GM23338 (cell line): ENCODE results near the gene APMAP.

ENCODE experiments used
- CREB1 ChIP-seq: fragments of 250-450 bp; sonication (Bioruptor Pico); IDR thresholded peaks from 2 replicates; pipeline ENCODE4 v1.5.0; 2020; ENCODE audit warnings: low read depth, mild to moderate bottlenecking, moderate library complexity
- EZH2 ChIP-seq: fragments of 200-600 bp; sonication (generic); IDR thresholded peaks from one replicate; pipeline ENCODE4 v1.8.0; 2017; ENCODE audit warnings: antibody characterized with exemption, mild to moderate bottlenecking, low read depth; ENCODE audit not compliant: unreplicated experiment
- EZH2phosphoT487 ChIP-seq: fragments of 200-600 bp; sonication (generic); IDR thresholded peaks from one replicate; pipeline ENCODE4 v1.8.1; 2018; ENCODE audit warnings: antibody characterized with exemption; ENCODE audit not compliant: unreplicated experiment
- JUNB ChIP-seq: IDR thresholded peaks from one replicate; pipeline ENCODE4 v1.6.1; 2016; ENCODE audit warnings: antibody characterized with exemption; ENCODE audit not compliant: unreplicated experiment
- NANOG ChIP-seq: IDR thresholded peaks from 2 replicates; pipeline ENCODE4 v1.6.1; 2016; ENCODE audit warnings: antibody characterized with exemption, borderline replicate concordance
- POLR2AphosphoS5 ChIP-seq: IDR thresholded peaks from 2 replicates; pipeline ENCODE4 v1.6.1; 2016; ENCODE audit warnings: antibody characterized with exemption, low read depth
- STAT1 ChIP-seq: IDR thresholded peaks from one replicate; pipeline ENCODE4 v1.6.1; 2016; ENCODE audit warnings: antibody characterized with exemption; ENCODE audit not compliant: unreplicated experiment
- ZNF114 ChIP-seq: fragments of 250-450 bp; sonication (Bioruptor Pico); IDR thresholded peaks from 2 replicates; pipeline ENCODE4 v1.5.0; 2020; ENCODE audit warnings: mild to moderate bottlenecking, moderate library complexity
- ZNF331 ChIP-seq: fragments of 250-450 bp; sonication (Bioruptor Pico); IDR thresholded peaks from 2 replicates; pipeline ENCODE4 v1.5.0; 2020; ENCODE audit warnings: low read depth, mild to moderate bottlenecking, moderate library complexity
- TF ChIP-seq, protein P1 (sequence below), 2 experiments: fragments of 200-600 bp in 1 of 2; sonication (generic) in 1 of 2; conservative IDR thresholded peaks; 2 replicates each; pipeline versions ENCODE4 v1.5.1 to v1.6.1; 2016 to 2017; ENCODE audit warnings: antibody characterized with exemption in 2 of 2, low read depth in 2 of 2, mild to moderate bottlenecking in 2 of 2, moderate library complexity in 1 of 2
- TF ChIP-seq, protein P2 (sequence below): IDR thresholded peaks from one replicate; pipeline ENCODE4 v1.6.1; 2018; ENCODE audit warnings: antibody characterized with exemption; ENCODE audit not compliant: unreplicated experiment
- TF ChIP-seq, protein P3 (sequence below): IDR thresholded peaks from 2 replicates; pipeline ENCODE4 v1.6.1; 2016; ENCODE audit warnings: antibody characterized with exemption
- TF ChIP-seq, protein P4 (sequence below): fragments of 250-450 bp; sonication (Bioruptor Pico); IDR thresholded peaks from 2 replicates; pipeline ENCODE4 v1.5.0; 2020; ENCODE audit warnings: mild to moderate bottlenecking, moderate library complexity

DNA sequence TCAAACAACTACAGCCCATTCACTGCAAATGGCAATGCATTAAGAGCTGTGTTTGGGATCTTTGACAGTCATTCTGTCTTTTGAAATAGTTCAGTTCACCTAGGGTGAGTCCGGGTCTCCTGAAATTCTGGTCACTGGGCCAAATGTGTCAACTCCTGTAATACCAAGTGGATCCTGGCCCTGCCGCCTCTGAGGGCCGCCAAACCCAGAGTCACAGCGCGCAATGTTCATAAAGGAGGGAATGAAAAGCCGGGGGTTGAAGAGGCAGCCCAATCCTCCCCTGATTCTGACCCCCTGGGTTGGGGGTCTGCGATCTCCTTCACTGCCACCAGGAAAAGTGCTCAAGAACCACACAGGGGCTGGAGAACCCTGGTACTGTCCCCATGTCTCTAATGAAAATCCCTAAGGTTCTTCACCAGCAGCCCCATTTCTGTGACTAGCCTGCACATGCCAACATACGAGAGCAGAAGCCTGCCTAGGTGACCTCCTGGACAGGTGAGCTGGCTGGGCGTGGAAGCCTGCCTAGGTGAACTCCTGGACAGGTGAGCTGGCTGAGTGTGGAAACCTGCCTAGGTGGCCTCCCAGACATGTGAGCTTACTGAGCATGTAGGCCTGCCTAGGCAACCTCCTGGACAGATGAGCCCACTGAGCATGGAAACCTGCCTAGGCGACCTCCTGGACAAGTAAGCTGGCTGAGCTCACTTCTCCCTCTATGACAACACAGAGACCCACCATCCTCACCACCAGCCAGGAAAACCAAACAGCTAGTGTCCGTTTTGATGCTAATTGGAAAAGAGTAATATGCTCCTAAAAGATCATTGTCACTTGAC is 16.1 kb upstream of the APMAP start:
- TF ChIP-seq EZH2 (no peak), POLR2AphosphoS5 (no peak), NANOG (no peak), EZH2phosphoT487 (no peak), CREB1 (no peak), JUNB (no peak), ZNF331 (CRISPR knock-in tag) (no peak), STAT1 (no peak), ZNF114 (no peak)
- TF ChIP-seq, protein P1, sequence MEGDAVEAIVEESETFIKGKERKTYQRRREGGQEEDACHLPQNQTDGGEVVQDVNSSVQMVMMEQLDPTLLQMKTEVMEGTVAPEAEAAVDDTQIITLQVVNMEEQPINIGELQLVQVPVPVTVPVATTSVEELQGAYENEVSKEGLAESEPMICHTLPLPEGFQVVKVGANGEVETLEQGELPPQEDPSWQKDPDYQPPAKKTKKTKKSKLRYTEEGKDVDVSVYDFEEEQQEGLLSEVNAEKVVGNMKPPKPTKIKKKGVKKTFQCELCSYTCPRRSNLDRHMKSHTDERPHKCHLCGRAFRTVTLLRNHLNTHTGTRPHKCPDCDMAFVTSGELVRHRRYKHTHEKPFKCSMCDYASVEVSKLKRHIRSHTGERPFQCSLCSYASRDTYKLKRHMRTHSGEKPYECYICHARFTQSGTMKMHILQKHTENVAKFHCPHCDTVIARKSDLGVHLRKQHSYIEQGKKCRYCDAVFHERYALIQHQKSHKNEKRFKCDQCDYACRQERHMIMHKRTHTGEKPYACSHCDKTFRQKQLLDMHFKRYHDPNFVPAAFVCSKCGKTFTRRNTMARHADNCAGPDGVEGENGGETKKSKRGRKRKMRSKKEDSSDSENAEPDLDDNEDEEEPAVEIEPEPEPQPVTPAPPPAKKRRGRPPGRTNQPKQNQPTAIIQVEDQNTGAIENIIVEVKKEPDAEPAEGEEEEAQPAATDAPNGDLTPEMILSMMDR (conservative IDR thresholded peaks at IDR 0.05; ENCODE audit: low read depth in 2 of 2), result no peak
- TF ChIP-seq, protein P2, sequence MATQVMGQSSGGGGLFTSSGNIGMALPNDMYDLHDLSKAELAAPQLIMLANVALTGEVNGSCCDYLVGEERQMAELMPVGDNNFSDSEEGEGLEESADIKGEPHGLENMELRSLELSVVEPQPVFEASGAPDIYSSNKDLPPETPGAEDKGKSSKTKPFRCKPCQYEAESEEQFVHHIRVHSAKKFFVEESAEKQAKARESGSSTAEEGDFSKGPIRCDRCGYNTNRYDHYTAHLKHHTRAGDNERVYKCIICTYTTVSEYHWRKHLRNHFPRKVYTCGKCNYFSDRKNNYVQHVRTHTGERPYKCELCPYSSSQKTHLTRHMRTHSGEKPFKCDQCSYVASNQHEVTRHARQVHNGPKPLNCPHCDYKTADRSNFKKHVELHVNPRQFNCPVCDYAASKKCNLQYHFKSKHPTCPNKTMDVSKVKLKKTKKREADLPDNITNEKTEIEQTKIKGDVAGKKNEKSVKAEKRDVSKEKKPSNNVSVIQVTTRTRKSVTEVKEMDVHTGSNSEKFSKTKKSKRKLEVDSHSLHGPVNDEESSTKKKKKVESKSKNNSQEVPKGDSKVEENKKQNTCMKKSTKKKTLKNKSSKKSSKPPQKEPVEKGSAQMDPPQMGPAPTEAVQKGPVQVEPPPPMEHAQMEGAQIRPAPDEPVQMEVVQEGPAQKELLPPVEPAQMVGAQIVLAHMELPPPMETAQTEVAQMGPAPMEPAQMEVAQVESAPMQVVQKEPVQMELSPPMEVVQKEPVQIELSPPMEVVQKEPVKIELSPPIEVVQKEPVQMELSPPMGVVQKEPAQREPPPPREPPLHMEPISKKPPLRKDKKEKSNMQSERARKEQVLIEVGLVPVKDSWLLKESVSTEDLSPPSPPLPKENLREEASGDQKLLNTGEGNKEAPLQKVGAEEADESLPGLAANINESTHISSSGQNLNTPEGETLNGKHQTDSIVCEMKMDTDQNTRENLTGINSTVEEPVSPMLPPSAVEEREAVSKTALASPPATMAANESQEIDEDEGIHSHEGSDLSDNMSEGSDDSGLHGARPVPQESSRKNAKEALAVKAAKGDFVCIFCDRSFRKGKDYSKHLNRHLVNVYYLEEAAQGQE, result no peak
- TF ChIP-seq, protein P3, sequence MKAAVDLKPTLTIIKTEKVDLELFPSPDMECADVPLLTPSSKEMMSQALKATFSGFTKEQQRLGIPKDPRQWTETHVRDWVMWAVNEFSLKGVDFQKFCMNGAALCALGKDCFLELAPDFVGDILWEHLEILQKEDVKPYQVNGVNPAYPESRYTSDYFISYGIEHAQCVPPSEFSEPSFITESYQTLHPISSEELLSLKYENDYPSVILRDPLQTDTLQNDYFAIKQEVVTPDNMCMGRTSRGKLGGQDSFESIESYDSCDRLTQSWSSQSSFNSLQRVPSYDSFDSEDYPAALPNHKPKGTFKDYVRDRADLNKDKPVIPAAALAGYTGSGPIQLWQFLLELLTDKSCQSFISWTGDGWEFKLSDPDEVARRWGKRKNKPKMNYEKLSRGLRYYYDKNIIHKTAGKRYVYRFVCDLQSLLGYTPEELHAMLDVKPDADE, result no peak
- TF ChIP-seq, protein P4, sequence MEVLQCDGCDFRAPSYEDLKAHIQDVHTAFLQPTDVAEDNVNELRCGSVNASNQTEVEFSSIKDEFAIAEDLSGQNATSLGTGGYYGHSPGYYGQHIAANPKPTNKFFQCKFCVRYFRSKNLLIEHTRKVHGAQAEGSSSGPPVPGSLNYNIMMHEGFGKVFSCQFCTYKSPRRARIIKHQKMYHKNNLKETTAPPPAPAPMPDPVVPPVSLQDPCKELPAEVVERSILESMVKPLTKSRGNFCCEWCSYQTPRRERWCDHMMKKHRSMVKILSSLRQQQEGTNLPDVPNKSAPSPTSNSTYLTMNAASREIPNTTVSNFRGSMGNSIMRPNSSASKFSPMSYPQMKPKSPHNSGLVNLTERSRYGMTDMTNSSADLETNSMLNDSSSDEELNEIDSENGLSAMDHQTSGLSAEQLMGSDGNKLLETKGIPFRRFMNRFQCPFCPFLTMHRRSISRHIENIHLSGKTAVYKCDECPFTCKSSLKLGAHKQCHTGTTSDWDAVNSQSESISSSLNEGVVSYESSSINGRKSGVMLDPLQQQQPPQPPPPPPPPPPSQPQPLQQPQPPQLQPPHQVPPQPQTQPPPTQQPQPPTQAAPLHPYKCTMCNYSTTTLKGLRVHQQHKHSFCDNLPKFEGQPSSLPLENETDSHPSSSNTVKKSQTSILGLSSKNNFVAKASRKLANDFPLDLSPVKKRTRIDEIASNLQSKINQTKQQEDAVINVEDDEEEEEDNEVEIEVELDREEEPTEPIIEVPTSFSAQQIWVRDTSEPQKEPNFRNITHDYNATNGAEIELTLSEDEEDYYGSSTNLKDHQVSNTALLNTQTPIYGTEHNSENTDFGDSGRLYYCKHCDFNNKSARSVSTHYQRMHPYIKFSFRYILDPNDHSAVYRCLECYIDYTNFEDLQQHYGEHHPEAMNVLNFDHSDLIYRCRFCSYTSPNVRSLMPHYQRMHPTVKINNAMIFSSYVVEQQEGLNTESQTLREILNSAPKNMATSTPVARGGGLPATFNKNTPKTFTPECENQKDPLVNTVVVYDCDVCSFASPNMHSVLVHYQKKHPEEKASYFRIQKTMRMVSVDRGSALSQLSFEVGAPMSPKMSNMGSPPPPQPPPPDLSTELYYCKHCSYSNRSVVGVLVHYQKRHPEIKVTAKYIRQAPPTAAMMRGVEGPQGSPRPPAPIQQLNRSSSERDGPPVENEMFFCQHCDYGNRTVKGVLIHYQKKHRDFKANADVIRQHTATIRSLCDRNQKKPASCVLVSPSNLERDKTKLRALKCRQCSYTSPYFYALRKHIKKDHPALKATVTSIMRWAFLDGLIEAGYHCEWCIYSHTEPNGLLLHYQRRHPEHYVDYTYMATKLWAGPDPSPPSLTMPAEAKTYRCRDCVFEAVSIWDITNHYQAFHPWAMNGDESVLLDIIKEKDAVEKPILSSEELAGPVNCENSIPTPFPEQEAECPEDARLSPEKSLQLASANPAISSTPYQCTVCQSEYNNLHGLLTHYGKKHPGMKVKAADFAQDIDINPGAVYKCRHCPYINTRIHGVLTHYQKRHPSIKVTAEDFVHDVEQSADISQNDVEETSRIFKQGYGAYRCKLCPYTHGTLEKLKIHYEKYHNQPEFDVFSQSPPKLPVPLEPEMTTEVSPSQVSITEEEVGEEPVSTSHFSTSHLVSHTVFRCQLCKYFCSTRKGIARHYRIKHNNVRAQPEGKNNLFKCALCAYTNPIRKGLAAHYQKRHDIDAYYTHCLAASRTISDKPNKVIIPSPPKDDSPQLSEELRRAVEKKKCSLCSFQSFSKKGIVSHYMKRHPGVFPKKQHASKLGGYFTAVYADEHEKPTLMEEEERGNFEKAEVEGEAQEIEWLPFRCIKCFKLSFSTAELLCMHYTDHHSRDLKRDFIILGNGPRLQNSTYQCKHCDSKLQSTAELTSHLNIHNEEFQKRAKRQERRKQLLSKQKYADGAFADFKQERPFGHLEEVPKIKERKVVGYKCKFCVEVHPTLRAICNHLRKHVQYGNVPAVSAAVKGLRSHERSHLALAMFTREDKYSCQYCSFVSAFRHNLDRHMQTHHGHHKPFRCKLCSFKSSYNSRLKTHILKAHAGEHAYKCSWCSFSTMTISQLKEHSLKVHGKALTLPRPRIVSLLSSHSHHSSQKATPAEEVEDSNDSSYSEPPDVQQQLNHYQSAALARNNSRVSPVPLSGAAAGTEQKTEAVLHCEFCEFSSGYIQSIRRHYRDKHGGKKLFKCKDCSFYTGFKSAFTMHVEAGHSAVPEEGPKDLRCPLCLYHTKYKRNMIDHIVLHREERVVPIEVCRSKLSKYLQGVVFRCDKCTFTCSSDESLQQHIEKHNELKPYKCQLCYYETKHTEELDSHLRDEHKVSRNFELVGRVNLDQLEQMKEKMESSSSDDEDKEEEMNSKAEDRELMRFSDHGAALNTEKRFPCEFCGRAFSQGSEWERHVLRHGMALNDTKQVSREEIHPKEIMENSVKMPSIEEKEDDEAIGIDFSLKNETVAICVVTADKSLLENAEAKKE (CRISPR knock-in tag), result no peak
